GM19452 (cell line): ENCODE measurements around the gene VTI1A.
"Not testable (repeated sequence)": the region's sequence is repeated elsewhere in the genome, so short reads cannot be mapped to it uniquely, and the experiment has no call there.

Source experiments
- ATAC-seq: cut with Tn5 transposase; IDR thresholded peaks from one replicate; pipeline ENCODE4 v1.9.1; 2021; ENCODE audit not compliant: unreplicated experiment

The VTI1A gene

GRCh38 chr10:112712536-112712935 is 265.5 kb downstream of the VTI1A start:
- ATAC-seq, result no peak

GRCh38 chr10:112713411-112713810 is 266.4 kb downstream of the VTI1A start:
- no peak for ATAC-seq

GRCh38 chr10:112715581-112715980 is 268.6 kb downstream of the VTI1A start:
- no peak for ATAC-seq

GRCh38 chr10:112716076-112716475 is 269.1 kb downstream of the VTI1A start:
- ATAC-seq, result no peak

- no peak for ATAC-seq
These were observed 270.0 kb downstream of the VTI1A start for GRCh38 chr10:112716924-112717413.

GRCh38 chr10:112720178-112720577 is 273.2 kb downstream of the VTI1A start:
- no peak for ATAC-seq

GRCh38 chr10:112721080-112721698 is 274.2 kb downstream of the VTI1A start:
- no peak for ATAC-seq

GRCh38 chr10:112722758-112723157 is 275.7 kb downstream of the VTI1A start:
- ATAC-seq, result no peak

GRCh38 chr10:112723876-112724275 is 276.9 kb downstream of the VTI1A start:
- ATAC-seq, result no peak

- ATAC-seq, result no peak
These were observed 277.5 kb downstream of the VTI1A start for GRCh38 chr10:112724404-112724991.

GRCh38 chr10:112728118-112728883 is 281.3 kb downstream of the VTI1A start:
- ATAC-seq, result no peak

- ATAC-seq, result no peak
These were observed 282.0 kb downstream of the VTI1A start for GRCh38 chr10:112728997-112729396.

GRCh38 chr10:112731450-112731849 is 284.4 kb downstream of the VTI1A start:
- ATAC-seq, result not testable (repeated sequence)

GRCh38 chr10:112732277-112732921 is 285.4 kb downstream of the VTI1A start:
- ATAC-seq, result no peak

- ATAC-seq, result no peak
These were observed 288.2 kb downstream of the VTI1A start for GRCh38 chr10:112735041-112735695.

GRCh38 chr10:112738606-112739591 is 291.9 kb downstream of the VTI1A start:
- no peak for ATAC-seq

- ATAC-seq, result no peak
These were observed 292.8 kb downstream of the VTI1A start for GRCh38 chr10:112739592-112740353.

- ATAC-seq, result no peak
These were observed 294.9 kb downstream of the VTI1A start for GRCh38 chr10:112741830-112742402.
